Measurements from ENCODE around the gene MPHOSPH8.

MPHOSPH8 gene, protein sequence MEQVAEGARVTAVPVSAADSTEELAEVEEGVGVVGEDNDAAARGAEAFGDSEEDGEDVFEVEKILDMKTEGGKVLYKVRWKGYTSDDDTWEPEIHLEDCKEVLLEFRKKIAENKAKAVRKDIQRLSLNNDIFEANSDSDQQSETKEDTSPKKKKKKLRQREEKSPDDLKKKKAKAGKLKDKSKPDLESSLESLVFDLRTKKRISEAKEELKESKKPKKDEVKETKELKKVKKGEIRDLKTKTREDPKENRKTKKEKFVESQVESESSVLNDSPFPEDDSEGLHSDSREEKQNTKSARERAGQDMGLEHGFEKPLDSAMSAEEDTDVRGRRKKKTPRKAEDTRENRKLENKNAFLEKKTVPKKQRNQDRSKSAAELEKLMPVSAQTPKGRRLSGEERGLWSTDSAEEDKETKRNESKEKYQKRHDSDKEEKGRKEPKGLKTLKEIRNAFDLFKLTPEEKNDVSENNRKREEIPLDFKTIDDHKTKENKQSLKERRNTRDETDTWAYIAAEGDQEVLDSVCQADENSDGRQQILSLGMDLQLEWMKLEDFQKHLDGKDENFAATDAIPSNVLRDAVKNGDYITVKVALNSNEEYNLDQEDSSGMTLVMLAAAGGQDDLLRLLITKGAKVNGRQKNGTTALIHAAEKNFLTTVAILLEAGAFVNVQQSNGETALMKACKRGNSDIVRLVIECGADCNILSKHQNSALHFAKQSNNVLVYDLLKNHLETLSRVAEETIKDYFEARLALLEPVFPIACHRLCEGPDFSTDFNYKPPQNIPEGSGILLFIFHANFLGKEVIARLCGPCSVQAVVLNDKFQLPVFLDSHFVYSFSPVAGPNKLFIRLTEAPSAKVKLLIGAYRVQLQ

DNA sequence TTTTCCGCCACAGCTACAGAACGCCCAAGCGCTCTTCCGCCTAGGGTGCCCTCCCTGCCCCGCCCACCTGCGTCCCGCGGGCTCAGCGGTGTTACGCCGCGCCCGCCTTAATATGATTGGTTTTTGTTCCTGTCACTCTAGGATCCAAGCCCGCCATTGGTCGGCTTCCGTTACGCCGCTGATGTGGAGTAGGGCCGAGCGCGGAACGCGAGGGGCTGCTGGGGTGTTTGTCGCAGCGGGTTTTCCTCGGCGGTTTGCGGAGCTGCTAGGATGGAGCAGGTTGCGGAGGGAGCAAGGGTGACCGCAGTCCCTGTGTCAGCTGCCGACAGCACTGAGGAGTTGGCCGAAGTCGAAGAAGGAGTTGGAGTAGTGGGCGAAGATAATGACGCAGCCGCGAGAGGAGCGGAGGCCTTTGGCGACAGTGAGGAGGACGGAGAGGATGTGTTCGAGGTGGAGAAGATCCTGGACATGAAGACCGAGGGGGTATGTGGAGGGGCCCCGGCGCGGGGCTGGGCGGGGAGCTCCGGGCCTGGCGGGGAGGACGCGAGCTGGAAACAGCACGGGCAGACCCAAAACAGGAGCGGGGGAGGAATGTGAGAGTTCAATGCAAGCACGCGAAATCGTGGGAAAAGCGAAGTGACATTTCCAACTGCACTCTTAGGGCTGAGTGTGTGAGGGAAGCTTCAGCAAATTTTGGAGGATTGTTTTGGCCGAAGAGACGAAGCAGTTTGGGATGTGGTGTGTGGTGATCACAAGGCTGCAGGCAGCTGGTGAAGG is at the start of gene MPHOSPH8:
Gene MPHOSPH8 (plus strand): TSS at position 181 of the 777 bp plus-strand sequence. CDS start 90 bp downstream, at position 271.
- DNase-seq: peak; percentile 91

DNA sequence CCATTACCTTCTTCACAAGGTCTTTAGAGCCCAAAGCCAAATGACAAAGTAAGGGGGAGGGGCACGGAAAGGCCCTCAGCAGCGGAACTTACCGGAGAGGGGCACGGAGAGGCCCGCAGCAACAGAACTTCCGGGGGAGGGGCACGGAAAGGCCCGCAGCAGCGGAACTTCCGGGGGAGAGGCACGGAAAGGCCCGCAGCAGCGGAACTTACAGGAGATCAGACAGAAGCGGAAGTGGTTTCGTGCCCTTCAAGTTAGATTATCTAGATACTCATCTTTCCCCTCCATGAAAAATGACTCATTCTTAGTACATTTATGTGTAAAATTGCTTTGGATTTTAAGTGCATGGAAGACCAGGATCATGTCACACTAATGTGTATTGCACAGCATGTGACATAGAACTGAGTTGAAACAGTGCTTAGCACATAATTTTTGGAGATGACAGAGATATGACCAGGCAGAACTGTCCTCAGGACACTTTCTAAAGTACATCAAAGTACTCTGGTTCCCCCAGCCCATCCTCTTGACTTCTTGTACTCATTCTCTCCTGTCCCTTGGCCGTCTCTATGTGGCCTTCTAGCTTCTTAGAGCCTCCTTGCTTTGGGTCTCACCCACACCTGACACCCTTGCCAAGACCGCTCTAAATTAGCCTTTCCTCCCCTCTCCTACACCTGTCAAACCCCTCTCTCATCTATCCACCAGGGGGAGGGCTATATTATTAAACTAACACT is 46.4 kb upstream of the MPHOSPH8 start:
- peak; percentile 62 for DNase-seq

DNA sequence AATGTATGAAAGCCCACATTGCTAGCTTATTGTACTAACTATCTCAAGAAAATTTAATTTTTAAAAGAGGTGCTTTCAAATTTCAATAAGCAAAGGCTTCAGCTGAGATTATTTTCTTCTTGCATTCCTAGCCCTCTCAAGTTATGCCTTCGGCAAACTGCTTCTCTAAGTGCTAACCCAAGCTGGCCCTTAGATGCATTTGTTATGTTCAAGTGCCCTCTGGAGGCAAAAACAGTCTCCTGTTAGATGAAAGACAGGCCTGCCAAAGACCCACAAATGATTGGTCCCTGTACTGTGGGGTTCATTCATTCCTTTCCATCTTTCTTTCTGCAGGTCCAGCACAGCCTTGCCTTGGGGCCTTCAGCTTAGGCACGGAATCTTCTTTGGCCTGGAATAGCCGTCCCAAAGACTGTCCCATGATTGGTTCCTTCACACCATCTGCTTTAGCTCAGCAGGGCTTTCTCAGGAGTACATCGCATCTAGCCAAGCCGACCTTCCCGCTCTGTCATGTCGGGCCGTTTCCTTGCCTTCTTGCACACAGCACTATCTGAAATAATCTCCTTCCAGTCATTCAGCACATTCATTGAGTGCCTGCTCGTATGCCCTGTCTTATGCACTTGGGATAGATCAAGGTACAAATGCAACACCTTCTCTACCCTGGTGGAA is 45.7 kb upstream of the MPHOSPH8 start:
- DNase-seq: no peak

DNA sequence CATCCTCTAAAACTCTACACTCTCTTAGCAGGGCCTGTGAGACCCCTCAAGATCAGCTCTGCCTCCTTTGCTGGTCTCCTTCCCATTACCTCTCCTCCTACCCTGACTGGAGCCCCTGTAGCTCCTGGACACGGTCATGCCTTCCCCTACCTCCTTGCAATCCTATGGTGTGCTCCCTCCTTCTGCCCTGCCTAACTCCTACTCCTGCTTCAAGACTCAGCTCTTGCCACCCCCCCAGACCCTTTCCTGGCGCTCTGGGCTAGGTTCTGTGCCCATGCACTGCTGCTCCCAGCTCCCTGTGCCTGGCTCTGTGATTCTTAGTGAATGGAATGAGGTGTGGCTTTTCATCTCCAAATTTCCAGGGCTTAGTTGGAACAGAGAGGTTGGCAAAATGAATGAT is 44.1 kb upstream of the MPHOSPH8 start:
- DNase-seq: no peak

DNA sequence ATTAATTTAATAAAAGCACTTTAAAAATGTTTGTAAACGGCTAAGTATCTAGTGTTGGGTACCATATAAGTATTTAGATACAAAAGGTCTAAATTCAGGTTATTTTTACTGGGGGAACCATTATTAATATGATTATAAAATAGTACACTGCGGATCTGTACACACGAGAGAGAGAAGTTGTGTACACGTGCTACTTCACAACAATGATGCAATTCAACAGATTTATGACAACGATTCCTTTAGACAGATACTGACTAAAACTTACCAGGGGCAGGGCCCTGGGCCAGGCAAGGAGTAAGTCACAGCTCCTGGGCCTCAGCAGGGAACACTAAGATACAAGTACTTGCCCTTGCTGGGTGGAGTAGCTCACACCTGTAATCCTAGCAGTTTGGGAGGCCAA is 43.0 kb upstream of the MPHOSPH8 start:
- no peak for DNase-seq

DNA sequence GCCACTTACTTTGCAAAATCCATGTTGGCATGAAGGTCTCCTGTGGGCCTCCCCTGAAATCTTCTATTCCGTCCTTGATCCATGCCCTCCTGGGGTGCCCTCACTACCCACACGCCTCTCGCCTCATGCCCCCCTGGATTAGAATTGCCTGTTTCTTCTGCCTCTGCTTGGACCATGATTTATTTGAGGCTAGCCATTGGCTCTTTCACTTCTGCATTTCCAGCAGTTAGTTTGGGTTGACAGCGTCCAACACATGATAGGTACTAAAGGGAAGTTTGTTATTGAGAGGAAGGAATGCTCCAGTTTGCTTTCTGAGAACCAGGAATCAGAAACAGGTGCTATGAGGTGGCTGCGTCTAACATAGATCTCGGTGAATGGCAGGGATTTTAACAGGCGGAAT is 41.6 kb upstream of the MPHOSPH8 start:
- DNase-seq: no peak

DNA sequence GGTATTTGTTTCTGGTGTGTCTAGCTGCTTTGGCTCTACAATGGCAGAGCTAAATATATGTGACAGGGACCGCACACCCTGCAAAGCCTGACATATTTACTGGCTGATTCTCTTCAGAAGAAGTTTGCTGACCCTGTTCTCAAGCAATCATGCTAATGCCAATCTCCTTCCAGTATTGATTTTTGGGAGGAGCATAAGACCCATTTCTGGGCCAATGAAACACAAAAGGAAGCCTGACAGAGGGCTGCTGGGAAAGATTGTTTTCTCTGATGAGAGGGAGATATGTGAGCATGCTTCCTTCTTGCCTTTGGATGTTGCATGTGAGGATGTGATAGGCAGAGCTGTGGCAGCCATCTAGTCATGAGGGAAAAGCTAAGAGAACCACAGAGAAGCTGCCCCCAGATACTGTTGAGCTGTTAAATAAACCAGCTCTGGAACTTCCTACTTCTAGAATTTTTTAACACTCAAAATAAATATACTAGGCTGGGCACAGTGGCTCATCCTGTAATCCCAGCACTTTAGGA is 40.7 kb upstream of the MPHOSPH8 start:
- DNase-seq: no peak

DNA sequence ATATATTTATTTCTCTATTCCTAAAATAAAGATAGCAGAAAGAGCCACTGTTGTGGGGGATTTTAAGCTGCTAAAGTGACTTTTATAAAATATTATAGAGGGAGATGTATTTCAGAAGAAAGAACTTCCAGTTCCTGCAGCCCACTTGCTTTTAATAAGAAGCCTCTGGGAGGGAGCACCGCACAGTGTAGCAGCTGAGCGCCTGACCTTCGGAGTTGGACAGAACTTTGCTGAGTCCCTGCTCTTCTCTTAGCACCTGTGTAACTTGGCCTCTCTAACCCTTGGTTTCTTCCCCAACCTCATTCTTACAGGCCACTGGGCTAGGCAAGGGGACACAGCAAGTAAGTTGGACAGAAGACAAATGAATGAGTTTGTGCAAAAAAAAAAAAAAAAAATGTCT is 37.4 kb upstream of the MPHOSPH8 start:
- DNase-seq: no peak

DNA sequence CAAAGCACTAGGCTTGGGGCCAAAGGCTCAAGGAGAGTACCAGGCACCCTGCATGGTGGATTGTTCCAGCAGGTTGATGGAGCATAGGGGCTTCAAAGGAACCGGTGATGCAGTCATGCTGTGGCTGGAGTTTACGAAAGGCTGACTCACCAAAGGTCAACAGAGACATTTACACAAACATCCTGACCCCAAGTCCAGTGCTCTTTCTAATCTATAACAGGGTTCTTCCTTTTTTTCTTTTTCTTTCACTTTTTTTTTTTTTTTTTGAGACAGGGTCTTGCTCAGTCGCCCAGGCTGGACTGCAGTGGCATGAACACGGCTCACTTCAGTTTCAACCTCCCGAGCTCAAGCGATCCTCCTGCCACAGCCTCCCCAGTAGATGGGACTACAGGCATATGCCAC is 36.5 kb upstream of the MPHOSPH8 start:
- DNase-seq: no peak

DNA sequence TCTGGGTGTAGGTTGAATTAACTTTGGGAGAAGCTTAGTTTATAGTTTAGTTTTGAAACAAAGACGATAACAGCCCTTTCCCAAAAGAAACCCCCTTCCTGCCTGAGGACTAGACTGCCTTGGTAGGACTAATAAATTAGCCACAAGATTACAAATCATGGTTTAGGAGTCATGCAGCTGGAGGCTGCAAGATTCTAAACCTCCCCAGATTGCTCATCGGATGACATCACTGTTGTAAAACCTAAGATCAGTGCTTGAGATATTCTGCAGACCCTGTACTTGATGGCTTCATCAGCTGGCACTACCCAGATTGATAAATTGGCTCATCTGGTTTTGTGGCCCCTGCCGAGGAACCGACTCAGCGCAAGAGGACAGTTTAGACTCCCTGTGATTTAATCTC is 35.9 kb upstream of the MPHOSPH8 start:
- no peak for DNase-seq

DNA sequence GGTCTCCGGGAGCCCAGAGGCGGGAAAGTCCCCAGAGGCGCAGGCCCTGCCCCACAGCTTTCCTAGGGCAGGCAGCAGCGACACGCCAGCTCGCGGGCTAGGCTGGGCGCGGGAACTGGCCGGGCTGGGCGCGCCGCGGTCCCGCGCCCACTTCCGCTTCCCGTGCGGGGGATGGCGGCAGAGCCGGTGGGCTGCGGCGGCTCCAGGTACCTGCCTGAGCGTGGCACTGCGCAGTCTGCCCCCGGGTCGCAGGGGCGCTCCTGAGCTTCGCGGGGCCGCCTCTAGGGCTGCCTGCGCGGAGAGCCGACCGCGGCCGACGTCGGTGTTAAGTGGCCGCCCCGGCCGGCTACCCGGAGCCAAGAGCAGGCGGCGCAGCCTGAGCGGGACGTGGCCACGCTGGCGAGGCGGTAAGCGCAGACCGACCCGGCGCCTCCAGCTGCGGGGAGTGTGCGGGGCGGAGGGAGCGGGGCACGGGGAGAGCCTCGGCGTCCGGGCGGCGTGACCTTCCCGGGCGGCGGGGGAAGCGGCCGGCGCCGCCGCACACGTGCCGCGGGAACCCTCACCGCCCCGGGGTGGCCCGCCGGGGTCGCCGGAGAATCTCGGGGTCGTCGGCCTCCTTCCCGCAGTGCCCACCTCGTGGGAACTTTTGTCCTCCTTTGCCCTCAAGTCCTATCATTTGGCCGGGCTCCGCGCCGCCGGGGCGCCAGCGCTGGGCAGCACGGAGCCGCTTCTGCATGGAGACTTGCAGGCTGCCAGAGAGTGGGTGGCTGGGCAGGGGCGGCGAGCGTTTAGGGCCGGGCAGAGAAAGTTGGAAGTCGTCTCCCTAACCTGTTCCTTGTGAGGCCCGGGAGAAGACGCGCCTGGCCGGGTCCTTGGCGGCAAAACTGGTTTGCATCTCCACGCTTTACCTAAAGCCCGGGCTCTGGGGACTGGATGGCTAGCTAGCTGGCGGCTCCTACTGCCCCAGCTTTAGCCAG is 31.4 kb upstream of the MPHOSPH8 start:
- no peak for DNase-seq

DNA sequence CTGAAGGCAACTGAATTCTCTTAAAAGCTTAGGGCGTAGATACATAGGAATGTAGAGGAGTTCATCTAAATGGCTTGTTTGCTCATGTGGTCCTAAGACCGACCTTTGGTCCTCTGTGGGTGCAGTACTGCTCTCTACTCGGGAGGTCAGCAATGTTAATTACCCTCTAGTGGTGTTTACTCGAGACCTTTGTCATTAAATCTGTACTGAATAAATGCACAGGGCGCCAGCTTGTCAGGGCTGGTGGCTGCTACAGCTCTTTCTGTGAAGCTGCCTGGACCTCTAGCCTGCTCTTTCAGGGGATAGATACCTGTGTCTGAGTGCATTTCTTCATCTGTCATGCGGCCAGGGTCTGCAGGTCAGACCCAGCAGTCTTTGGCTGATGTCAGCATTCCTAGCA is 29.2 kb upstream of the MPHOSPH8 start:
- DNase-seq: no peak

DNA sequence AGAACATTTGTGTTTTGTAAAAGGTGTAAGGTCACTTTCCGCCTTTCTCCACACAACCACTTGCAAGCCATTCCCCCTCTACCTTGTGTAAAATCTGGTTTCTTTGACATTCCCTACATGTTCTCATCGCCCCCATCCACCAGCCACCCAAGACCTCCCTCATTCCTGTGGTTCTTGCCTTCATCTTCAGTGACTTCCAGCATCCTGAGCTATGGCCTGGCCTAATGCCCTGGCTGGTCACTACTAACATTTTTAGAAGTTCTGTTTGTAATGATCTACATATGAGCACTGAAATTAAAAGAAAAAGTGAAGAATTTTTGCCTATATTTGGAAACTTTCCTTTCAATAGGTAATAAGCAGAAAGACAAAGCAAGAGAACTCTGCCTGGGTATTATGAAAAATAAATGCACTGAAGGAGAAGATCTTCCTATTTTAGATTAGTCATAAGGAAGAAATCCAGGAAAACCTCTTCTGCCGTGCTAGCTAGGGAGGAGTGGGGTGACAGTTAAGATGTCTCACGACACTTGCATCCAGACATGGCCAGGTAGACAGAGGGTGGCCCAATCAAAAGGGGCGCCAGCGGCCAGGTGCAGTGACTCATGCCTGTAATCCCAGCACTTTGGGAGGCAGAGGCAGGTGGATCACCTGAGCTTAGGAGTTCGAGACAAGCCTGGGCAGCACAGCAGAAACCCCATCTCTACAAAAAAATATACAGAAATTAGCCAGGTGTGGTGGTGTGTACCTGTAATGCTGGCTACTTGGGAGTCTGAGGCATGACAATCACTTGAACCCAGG is 28.1 kb upstream of the MPHOSPH8 start:
- DNase-seq: no peak

DNA sequence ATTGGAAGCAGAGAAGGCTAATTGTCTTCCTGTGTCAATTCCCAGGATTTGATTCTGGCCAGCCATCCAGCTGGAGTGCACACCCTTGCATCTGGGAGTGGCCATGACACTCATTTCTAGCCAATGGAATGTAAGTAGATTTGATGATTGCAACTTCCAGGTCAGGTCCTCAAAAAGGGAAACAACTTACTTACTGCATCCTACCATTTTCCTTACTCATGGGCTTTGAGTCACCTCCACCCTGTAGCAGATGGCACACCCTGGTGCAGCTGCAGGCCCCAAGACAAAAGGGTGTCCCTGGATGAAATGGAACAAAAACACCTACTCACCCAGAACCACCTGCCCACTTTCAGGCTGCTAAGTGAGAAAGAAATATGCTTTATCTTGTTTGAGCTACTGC is 27.3 kb upstream of the MPHOSPH8 start:
- DNase-seq: no peak

DNA sequence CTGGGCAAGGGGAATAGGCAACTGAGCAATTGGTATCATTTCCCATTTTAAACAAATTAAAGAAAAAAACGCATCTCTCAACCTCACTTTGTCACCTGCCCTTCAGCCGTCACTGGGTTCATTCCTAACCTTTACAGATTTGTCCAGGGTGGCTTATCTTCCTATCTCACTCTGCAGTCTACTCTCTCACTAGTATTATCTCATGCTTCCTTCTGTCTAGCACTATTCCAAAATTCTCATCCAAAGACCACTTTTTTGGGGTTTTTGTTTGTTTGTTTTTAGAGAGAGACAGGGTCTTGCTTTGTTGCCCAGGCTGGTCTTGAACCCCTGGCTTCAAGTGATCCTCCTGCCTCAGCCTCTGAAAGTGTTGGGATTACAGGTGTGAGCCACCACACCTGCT is 26.7 kb upstream of the MPHOSPH8 start:
- DNase-seq: no peak

DNA sequence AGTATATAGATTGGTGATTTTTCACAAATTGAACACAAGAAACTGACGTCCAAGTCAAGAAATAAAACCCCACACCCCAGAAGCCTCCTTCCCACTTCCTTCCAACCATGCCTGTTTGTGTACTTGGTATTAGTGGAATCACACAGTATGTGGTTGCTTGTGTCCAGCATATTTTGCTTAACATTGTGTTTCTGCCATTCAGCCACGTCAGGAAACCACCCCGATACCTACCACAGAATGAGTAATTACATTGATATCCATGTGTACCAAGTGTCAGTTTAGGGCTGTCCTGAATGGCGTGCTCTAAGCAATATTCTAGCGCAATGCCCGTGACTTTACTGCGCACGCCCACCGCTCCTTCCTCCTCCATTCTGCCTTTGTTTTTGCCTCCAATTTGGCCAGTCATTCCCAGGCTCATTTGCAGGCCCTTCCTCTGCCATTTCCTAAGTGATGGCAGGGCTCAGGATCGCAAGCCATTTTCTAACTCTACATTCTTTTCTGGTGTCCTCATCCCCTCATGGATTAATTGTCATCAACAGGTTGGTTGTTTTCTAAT is 25.9 kb upstream of the MPHOSPH8 start:
- no peak for DNase-seq

DNA sequence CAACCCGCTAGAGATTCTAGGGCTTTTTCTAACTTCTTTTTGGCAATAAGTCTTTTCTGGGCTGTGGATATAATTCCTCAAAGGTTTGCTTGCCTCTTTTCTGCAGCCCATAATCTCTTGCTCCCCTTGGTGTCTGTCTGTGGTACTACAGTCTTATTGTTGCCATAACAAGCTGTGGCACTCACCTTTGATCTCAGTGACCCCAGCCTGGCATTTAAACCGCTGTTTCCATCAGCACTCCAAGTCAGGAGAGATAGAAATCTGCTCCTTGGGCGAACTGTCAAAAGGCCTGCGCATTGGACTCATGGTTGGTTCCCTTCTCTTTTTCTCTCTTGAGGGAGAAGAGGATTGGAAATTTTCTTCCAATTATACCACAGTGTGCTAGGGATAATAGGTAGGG is 14.5 kb upstream of the MPHOSPH8 start:
- DNase-seq: no peak

DNA sequence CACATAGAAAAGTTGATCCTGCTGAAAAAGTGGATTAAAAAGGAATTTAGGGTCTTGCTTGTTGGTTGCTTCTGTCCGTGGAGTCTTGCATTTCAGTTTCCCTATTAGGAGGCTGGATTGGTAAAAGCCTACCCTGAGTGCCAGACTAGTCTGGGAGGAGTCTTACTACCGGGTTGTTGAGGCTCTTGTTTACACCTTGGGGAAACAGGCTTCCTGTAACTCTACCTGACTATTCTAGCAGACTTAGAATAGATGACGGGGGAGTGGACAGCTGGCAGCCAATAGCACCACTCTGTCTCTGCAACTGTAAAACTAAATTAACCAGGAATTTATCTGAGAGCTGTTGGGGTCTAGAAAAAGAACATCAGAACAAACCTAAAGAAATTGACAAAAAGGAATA is 11.3 kb upstream of the MPHOSPH8 start:
- no peak for DNase-seq

DNA sequence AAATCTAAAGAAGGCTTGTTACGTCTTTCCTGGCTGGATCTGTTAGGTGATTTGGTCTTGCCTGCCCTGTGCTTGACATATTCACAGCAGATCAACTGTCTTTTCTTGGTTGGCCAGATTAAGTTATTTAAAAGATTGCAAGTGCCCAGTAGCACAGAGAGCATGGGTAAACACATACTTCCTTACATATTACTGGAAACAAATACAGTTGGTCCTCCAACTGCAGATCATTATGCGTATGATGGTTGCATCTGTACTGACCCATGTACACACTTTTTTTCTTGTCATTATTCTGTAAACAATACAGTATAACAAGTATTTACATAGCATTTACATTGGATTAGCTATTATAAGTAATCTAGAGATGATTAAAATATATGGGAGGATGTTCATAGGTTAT is 9.2 kb upstream of the MPHOSPH8 start:
- no peak for DNase-seq

All from activated CD4-positive, alpha-beta T cell treated with anti-CD3 and anti-CD28 coated beads, Interleukin-2, amount 50 U/mL, for 1 hour (primary cell).